Hepatocyte (in vitro differentiated cells): ENCODE measurements around the gene PPP2R3C.

Experiments
- CTCF ChIP-seq: fragments of 200-600 bp; sonication (generic); IDR thresholded peaks from 2 replicates; pipeline ENCODE4 v1.5.1; 2016; ENCODE audit warnings: antibody characterized with exemption, mild to moderate bottlenecking; ENCODE audit not compliant: poor library complexity
- EZH2 ChIP-seq: fragments of 200-600 bp; sonication (generic); IDR thresholded peaks from 2 replicates; pipeline ENCODE4 v1.6.1; 2016; ENCODE audit warnings: antibody characterized with exemption, mild to moderate bottlenecking, borderline replicate concordance

GRCh38 chr14:35154016-35154415, 32.2 kb upstream of the PPP2R3C start:
- TF ChIP-seq CTCF (no peak), EZH2 (no peak)
